Progenitor cell of endocrine pancreas (in vitro differentiated cells): ENCODE measurements around the gene KRT77. TPM values are rescaled to one million over a fixed set of nuclear protein-coding genes. Genes with fewer than 3 reads are reported as not detected.

ENCODE experiments used
- DNase-seq: peaks from one replicate; pipeline ENCODE4 v3.0.0; 2021; ENCODE audit warnings: low spot score; ENCODE audit not compliant: unreplicated experiment
- H3K27ac Mint-ChIP-seq: 2 replicates; pipeline ENCODE4 v1.8.0; 2021; ENCODE audit warnings: mild to moderate bottlenecking, moderate library complexity, mixed read lengths
- H3K27me3 Mint-ChIP-seq: 2 replicates; pipeline ENCODE4 v1.8.0; 2021; ENCODE audit warnings: mixed read lengths
- H3K36me3 Mint-ChIP-seq: 2 replicates; pipeline ENCODE4 v1.8.0; 2022; ENCODE audit warnings: mixed read lengths; ENCODE audit not compliant: insufficient read depth
- H3K4me1 Mint-ChIP-seq: 2 replicates; pipeline ENCODE4 v1.8.0; 2021; ENCODE audit warnings: low read depth, mixed read lengths
- H3K4me3 Mint-ChIP-seq: 2 replicates; pipeline ENCODE4 v1.8.0; 2021; ENCODE audit warnings: low read depth, mild to moderate bottlenecking, moderate library complexity, mixed read lengths
- H3K9me3 Mint-ChIP-seq: 2 replicates; pipeline ENCODE4 v1.8.0; 2021; ENCODE audit warnings: low read depth, mixed read lengths
- CTCF ChIP-seq: fragments of 200-600 bp; sonication (generic); IDR thresholded peaks from one replicate; pipeline ENCODE4 v1.5.0; 2021; ENCODE audit warnings: antibody characterized with exemption, mild to moderate bottlenecking; ENCODE audit not compliant: unreplicated experiment
- total RNA-seq: library from RNA; stranded (reverse); gene quantifications from 2 replicates; pipeline ENCODE4 v1.2.1, GENCODE V29; 2021

KRT77 gene
- total RNA-seq, 1 donor from 2014 or later: not detected

GRCh38 chr12:52694151-52694550 is 9.2 kb downstream of the KRT77 start:
- Mint-ChIP-seq H3K4me1 (peaks cover 13% of the 10 kb centered on the region), H3K36me3 (no peaks in the 10 kb centered on the region), H3K27ac (no peak overlapping the region), H3K4me3 (no peak overlapping the region), H3K27me3 (peaks cover 68% of the 10 kb centered on the region), H3K9me3 (no peaks in the 10 kb centered on the region)
- no peak for TF ChIP-seq CTCF
- DNase-seq: no peak

- DNase-seq: no peak
- TF ChIP-seq CTCF: no peak
- Mint-ChIP-seq H3K9me3 (no peaks in the 10 kb centered on the region), H3K4me1 (peaks cover 8% of the 10 kb centered on the region), H3K4me3 (no peak overlapping the region), H3K36me3 (no peaks in the 10 kb centered on the region), H3K27ac (no peak overlapping the region), H3K27me3 (peaks cover 76% of the 10 kb centered on the region)
These were observed 10.1 kb downstream of the KRT77 start for GRCh38 chr12:52693261-52693660.

GRCh38 chr12:52692254-52692653 is 11.1 kb downstream of the KRT77 start:
- no peak overlapping the region for H3K27ac Mint-ChIP-seq

GRCh38 chr12:52691841-52692150 is 11.5 kb downstream of the KRT77 start:
- Mint-ChIP-seq H3K36me3 (no peaks in the 10 kb centered on the region), H3K4me3 (peak overlapping the region; percentile 28), H3K27me3 (peaks cover 78% of the 10 kb centered on the region), H3K4me1 (peaks cover 6% of the 10 kb centered on the region), H3K9me3 (no peaks in the 10 kb centered on the region), H3K27ac (no peak overlapping the region)
- no peak for TF ChIP-seq CTCF
- no peak for DNase-seq

More at GRCh38 chr12:52692254-52692653, 11.1 kb downstream of the KRT77 start:
- TF ChIP-seq CTCF: peak; percentile 49
- DNase-seq: peak; percentile 24
- no peak overlapping the region for H3K4me3 Mint-ChIP-seq
- H3K36me3 Mint-ChIP-seq: no peaks in the 10 kb centered on the region
- H3K4me1 Mint-ChIP-seq: peaks cover 6% of the 10 kb centered on the region
- H3K27me3 Mint-ChIP-seq: peaks cover 78% of the 10 kb centered on the region
- no peaks in the 10 kb centered on the region for H3K9me3 Mint-ChIP-seq

GRCh38 chr12:52691076-52691840 is 12.1 kb downstream of the KRT77 start:
- Mint-ChIP-seq H3K27ac (no peak overlapping the region), H3K27me3 (peaks cover 82% of the 10 kb centered on the region), H3K4me1 (peaks cover 6% of the 10 kb centered on the region), H3K4me3 (peak overlapping the region; percentile 67), H3K9me3 (no peaks in the 10 kb centered on the region), H3K36me3 (no peaks in the 10 kb centered on the region)
- DNase-seq: no peak
- no peak for TF ChIP-seq CTCF
